CD8-positive, alpha-beta memory T cell (primary cell): ENCODE measurements around the gene RASL11A. TPM values are rescaled to one million over a fixed set of nuclear protein-coding genes. Genes with fewer than 3 reads are reported as not detected.

Source experiments
- CTCF ChIA-PET: fragments of 350-600 bp; sonication (Branson Sonifier 250); formaldehyde crosslinking; loops from one replicate; lab custom pipeline; 2021; ENCODE audit warnings: antibody characterized with exemption; lab: Charles Lee
- POLR2A ChIA-PET: fragments of 350-600 bp; sonication (Branson Sonifier 250); formaldehyde crosslinking; loops from one replicate; lab custom pipeline; 2021; ENCODE audit warnings: antibody characterized with exemption; lab: Charles Lee
- DNase-seq, 5 donors: peaks; one replicate each; pipeline versions ENCODE4 v3.0.0 to v3.0.0-alpha.2; 2020 to 2022; ENCODE audit warnings: mixed read lengths in 1 of 5
- H3K27ac ChIP-seq: one replicate; pipeline ENCODE4 v1.7.0; 2013; ENCODE audit warnings: low read depth, mild to moderate bottlenecking, low read length, moderate library complexity
- H3K27me3 ChIP-seq: 2 replicates; pipeline ENCODE4 v1.7.0; 2013; ENCODE audit warnings: low read length, mild to moderate bottlenecking; ENCODE audit not compliant: insufficient read depth, poor library complexity, severe bottlenecking
- H3K36me3 ChIP-seq: 2 replicates; pipeline ENCODE4 v1.7.0; 2013; ENCODE audit warnings: mild to moderate bottlenecking, low read length, moderate library complexity; ENCODE audit not compliant: insufficient read depth
- H3K4me1 ChIP-seq: 2 replicates; pipeline ENCODE4 v1.7.0; 2013; ENCODE audit warnings: mild to moderate bottlenecking, low read length, moderate library complexity; ENCODE audit not compliant: insufficient read depth
- H3K4me3 ChIP-seq: 2 replicates; pipeline ENCODE4 v1.7.0; 2013; ENCODE audit warnings: mild to moderate bottlenecking, low read length
- H3K9me3 ChIP-seq: 2 replicates; pipeline ENCODE4 v1.7.0; 2013; ENCODE audit warnings: mild to moderate bottlenecking, low read length
- H3K27ac Mint-ChIP-seq, 8 donors: one replicate each; pipeline ENCODE4 v1.8.0; 2020 to 2021; ENCODE audit warnings: mixed read lengths in 8 of 8, mild to moderate bottlenecking in 6 of 8, inconsistent platforms in 3 of 8, moderate library complexity in 3 of 8
- H3K27me3 Mint-ChIP-seq, 2 donors: one replicate each; pipeline ENCODE4 v1.8.0; 2020 to 2021; ENCODE audit warnings: mixed read lengths in 2 of 2, mild to moderate bottlenecking in 1 of 2, moderate library complexity in 1 of 2
- H3K36me3 Mint-ChIP-seq, 3 donors: one replicate each; pipeline ENCODE4 v1.8.0; 2020 to 2021; ENCODE audit warnings: mixed read lengths in 3 of 3, inconsistent platforms in 1 of 3, mild to moderate bottlenecking in 1 of 3
- H3K4me1 Mint-ChIP-seq, 3 donors: one replicate each; pipeline ENCODE4 v1.8.0; 2020 to 2021; ENCODE audit warnings: mixed read lengths in 3 of 3, inconsistent platforms in 1 of 3, mild to moderate bottlenecking in 1 of 3
- H3K4me3 Mint-ChIP-seq, 7 donors: one replicate each; pipeline ENCODE4 v1.8.0; 2020 to 2021; ENCODE audit warnings: mixed read lengths in 7 of 7, mild to moderate bottlenecking in 6 of 7, moderate library complexity in 4 of 7, inconsistent platforms in 2 of 7
- H3K9me3 Mint-ChIP-seq, 5 donors: one replicate each; pipeline ENCODE4 v1.8.0; 2020 to 2022; ENCODE audit warnings: mixed read lengths in 5 of 5, mild to moderate bottlenecking in 3 of 5, moderate library complexity in 2 of 5, inconsistent platforms in 1 of 5
- polyA plus RNA-seq: library from polyadenylated mRNA; unstranded; fragments of 300-500 nt; fragmentation: Illumina TruSeq; gene quantifications from one replicate; pipeline ENCODE4 v1.2.3, GENCODE V29; 2021
- total RNA-seq, 2 experiments: library from RNA; stranded (reverse); gene quantifications; one replicate each; pipeline ENCODE4 v1.2.3, GENCODE V29; 2021

RASL11A gene
- total and polyA plus RNA-seq, 3 experiments from 2014 or later = 0.75 to 6.3 (median 5.3) TPM

- H3K4me3 ChIP-seq = no peak overlapping the region
- no peaks in the 10 kb centered on the region for H3K36me3 ChIP-seq
- H3K27me3 Mint-ChIP-seq = peaks cover 0 to 5% of the 10 kb centered on the region in 2 donors
- no peaks in the 10 kb centered on the region for H3K9me3 Mint-ChIP-seq
- H3K9me3 ChIP-seq = no peaks in the 10 kb centered on the region
- ChIA-PET POLR2A (no interaction called here), CTCF (interaction anchor here (1.2 kb wide), 1 partner anchor 10 kb away, joined by 5 read pairs; no protein-coding TSS in a partner anchor)
- H3K27ac Mint-ChIP-seq = peak overlapping the region in 1 of 8 donors; percentile 61
- no peak for DNase-seq
- H3K4me3 Mint-ChIP-seq = peak overlapping the region in 2 of 7 donors; percentile 6 to 29
- H3K27ac ChIP-seq = no peak overlapping the region
- H3K4me1 Mint-ChIP-seq = peaks cover 21 to 31% (median 28%) of the 10 kb centered on the region in 3 donors
- peaks cover 6% of the 10 kb centered on the region for H3K4me1 ChIP-seq
- H3K27me3 ChIP-seq = peaks cover 4% of the 10 kb centered on the region
- H3K36me3 Mint-ChIP-seq = peaks cover 0 to 4% (median 0%) of the 10 kb centered on the region in 3 donors
These were observed 3.0 kb upstream of the RASL11A start for GRCh38 chr13:27267596-27267995.

- H3K9me3 Mint-ChIP-seq = no peaks in the 10 kb centered on the region
- CTCF ChIA-PET = interaction anchor here (1.0 to 1.6 kb wide), 2 partner anchors 10 to 73 kb away, joined by 3 to 8 read pairs; no protein-coding TSS in a partner anchor
- H3K36me3 ChIP-seq = no peaks in the 10 kb centered on the region
- no peaks in the 10 kb centered on the region for H3K9me3 ChIP-seq
- peaks cover 14 to 18% (median 17%) of the 10 kb centered on the region in 3 donors for H3K4me1 Mint-ChIP-seq
- peaks cover 2 to 17% of the 10 kb centered on the region in 2 donors for H3K27me3 Mint-ChIP-seq
- no peak for DNase-seq
- POLR2A ChIA-PET = no interaction called here
- peak overlapping the region in 5 of 7 donors; percentile 27 to 95 (median 31) for H3K4me3 Mint-ChIP-seq
- peak overlapping the region in 1 of 8 donors; percentile 84 for H3K27ac Mint-ChIP-seq
- H3K27me3 ChIP-seq = peaks cover 4% of the 10 kb centered on the region
- H3K36me3 Mint-ChIP-seq = peaks cover 0 to 1% (median 0%) of the 10 kb centered on the region in 3 donors
- H3K27ac ChIP-seq = no peak overlapping the region
- H3K4me3 ChIP-seq = no peak overlapping the region
- H3K4me1 ChIP-seq = peaks cover 6% of the 10 kb centered on the region
These were observed 1.4 kb upstream of the RASL11A start for GRCh38 chr13:27269114-27269665.

GRCh38 chr13:27271570-27272096 lies 1.0 kb downstream of the RASL11A start:
- peaks cover 0 to 1% (median 0%) of the 10 kb centered on the region in 3 donors for H3K36me3 Mint-ChIP-seq
- ChIA-PET POLR2A (no interaction called here), CTCF (interaction anchor here (1.1 to 1.6 kb wide), 4 partner anchors 13 to 25 kb away, joined by 3 to 15 read pairs (median 6); no protein-coding TSS in a partner anchor)
- Histone ChIP-seq H3K36me3 (no peaks in the 10 kb centered on the region), H3K4me1 (peaks cover 6% of the 10 kb centered on the region), H3K9me3 (no peaks in the 10 kb centered on the region), H3K27me3 (peaks cover 4% of the 10 kb centered on the region), H3K27ac (no peak overlapping the region), H3K4me3 (peak overlapping the region; percentile 74)
- peaks cover 8 to 14% (median 13%) of the 10 kb centered on the region in 3 donors for H3K4me1 Mint-ChIP-seq
- peak overlapping the region; percentile 87 to 95 (median 89) for H3K4me3 Mint-ChIP-seq
- H3K27ac Mint-ChIP-seq = peak overlapping the region in 6 of 8 donors; percentile 47 to 83 (median 80)
- H3K9me3 Mint-ChIP-seq = peaks cover 0 to 2% (median 0%) of the 10 kb centered on the region in 5 donors
- peaks cover 6 to 38% of the 10 kb centered on the region in 2 donors for H3K27me3 Mint-ChIP-seq
- DNase-seq = no peak

- Mint-ChIP-seq H3K4me1 (peaks cover 8 to 14% (median 13%) of the 10 kb centered on the region in 3 donors), H3K36me3 (peaks cover 0 to 1% (median 0%) of the 10 kb centered on the region in 3 donors), H3K27me3 (peaks cover 16 to 48% of the 10 kb centered on the region in 2 donors), H3K9me3 (peaks cover 0 to 2% (median 0%) of the 10 kb centered on the region in 5 donors), H3K27ac (no peak overlapping the region), H3K4me3 (peak overlapping the region in 2 of 7 donors; percentile 19 to 85)
- Histone ChIP-seq H3K36me3 (no peaks in the 10 kb centered on the region), H3K9me3 (no peaks in the 10 kb centered on the region), H3K4me1 (peaks cover 6% of the 10 kb centered on the region), H3K4me3 (no peak overlapping the region), H3K27ac (no peak overlapping the region), H3K27me3 (peaks cover 4% of the 10 kb centered on the region)
- no peak for DNase-seq
- CTCF ChIA-PET = interaction anchor here (2.1 kb wide), 1 partner anchor 66 kb away, joined by 5 read pairs; no protein-coding TSS in a partner anchor
- POLR2A ChIA-PET = interaction anchor here (0.6 kb wide), 1 partner anchor 109 kb away, joined by 3 read pairs; no protein-coding TSS in a partner anchor
These were observed 3.2 kb downstream of the RASL11A start for GRCh38 chr13:27273658-27274425.

GRCh38 chr13:27274631-27275030 lies 4.0 kb downstream of the RASL11A start:
- no peak overlapping the region for H3K27ac Mint-ChIP-seq
- H3K4me3 Mint-ChIP-seq = peak overlapping the region in 1 of 7 donors; percentile 85

GRCh38 chr13:27276188-27276587 lies 5.6 kb downstream of the RASL11A start:
- no peak overlapping the region for H3K27ac Mint-ChIP-seq
- no peaks in the 10 kb centered on the region for H3K9me3 ChIP-seq
- DNase-seq = no peak
- peaks cover 0 to 2% (median 0%) of the 10 kb centered on the region in 5 donors for H3K9me3 Mint-ChIP-seq
- H3K4me1 Mint-ChIP-seq = peaks cover 4 to 7% (median 5%) of the 10 kb centered on the region in 3 donors
- H3K4me1 ChIP-seq = peaks cover 5% of the 10 kb centered on the region
- no peaks in the 10 kb centered on the region for H3K36me3 ChIP-seq
- peaks cover 18 to 55% of the 10 kb centered on the region in 2 donors for H3K27me3 Mint-ChIP-seq
- H3K4me3 ChIP-seq = no peak overlapping the region
- ChIA-PET CTCF (interaction anchor here (0.9 kb wide), 1 partner anchor 291 kb away, joined by 3 read pairs; no protein-coding TSS in a partner anchor), POLR2A (no interaction called here)
- H3K4me3 Mint-ChIP-seq = no peak overlapping the region
- peaks cover 0 to 1% (median 0%) of the 10 kb centered on the region in 3 donors for H3K36me3 Mint-ChIP-seq
- H3K27me3 ChIP-seq = peaks cover 4% of the 10 kb centered on the region
- no peak overlapping the region for H3K27ac ChIP-seq

More at GRCh38 chr13:27274631-27275030, 4.0 kb downstream of the RASL11A start:
- peaks cover 6% of the 10 kb centered on the region for H3K4me1 ChIP-seq
- no peaks in the 10 kb centered on the region for H3K36me3 ChIP-seq
- no peaks in the 10 kb centered on the region for H3K9me3 ChIP-seq
- DNase-seq = no peak
- ChIA-PET POLR2A (no interaction called here), CTCF (interaction anchor here (1.2 to 2.1 kb wide), 3 partner anchors 65 to 200 kb away, joined by 3 to 5 read pairs (median 3); no protein-coding TSS in a partner anchor)
- peaks cover 8 to 14% (median 13%) of the 10 kb centered on the region in 3 donors for H3K4me1 Mint-ChIP-seq
- H3K27me3 ChIP-seq = peaks cover 4% of the 10 kb centered on the region
- H3K27me3 Mint-ChIP-seq = peaks cover 16 to 55% of the 10 kb centered on the region in 2 donors
- peaks cover 0 to 2% (median 0%) of the 10 kb centered on the region in 5 donors for H3K9me3 Mint-ChIP-seq
- H3K36me3 Mint-ChIP-seq = peaks cover 0 to 1% (median 0%) of the 10 kb centered on the region in 3 donors
- H3K4me3 ChIP-seq = no peak overlapping the region
- no peak overlapping the region for H3K27ac ChIP-seq

GRCh38 chr13:27279506-27279905 lies 8.9 kb downstream of the RASL11A start:
- Mint-ChIP-seq H3K27ac (no peak overlapping the region), H3K9me3 (peaks cover 0 to 2% (median 0%) of the 10 kb centered on the region in 5 donors), H3K4me3 (no peak overlapping the region), H3K4me1 (no peaks in the 10 kb centered on the region), H3K27me3 (peaks cover 16 to 44% of the 10 kb centered on the region in 2 donors), H3K36me3 (no peaks in the 10 kb centered on the region)
- Histone ChIP-seq H3K4me3 (no peak overlapping the region), H3K27ac (no peak overlapping the region), H3K36me3 (no peaks in the 10 kb centered on the region), H3K9me3 (no peaks in the 10 kb centered on the region), H3K27me3 (no peaks in the 10 kb centered on the region), H3K4me1 (no peaks in the 10 kb centered on the region)
- ChIA-PET CTCF (interaction anchor here (1.8 kb wide), 1 partner anchor 22 kb away, joined by 4 read pairs; no protein-coding TSS in a partner anchor), POLR2A (interaction anchor here (0.6 kb wide), 1 partner anchor 282 kb away, joined by 4 read pairs; no protein-coding TSS in a partner anchor)
- no peak for DNase-seq
